Measurements from ENCODE around the gene RAPGEF4. TPM values are rescaled to one million over a fixed set of nuclear protein-coding genes. Genes with fewer than 3 reads are reported as not detected.

The RAPGEF4 gene
- total and polyA plus RNA-seq, 2 of the 13 experiments (the other 11 are each of a cell fraction or from before 2014, with no cell fraction given), result 0.78 to 0.91 TPM

GRCh38 chr2:172697296-172697695, 38.3 kb upstream of the RAPGEF4 start:
- CTCF ChIA-PET (ENCODE audit: low intra/inter-chr PET ratio, low total read pairs), result no interaction called here
- no peak for DNase-seq (ENCODE audit: low spot score)

More at GRCh38 chr2:172697296-172697695, 38.3 kb upstream of the RAPGEF4 start:
- Histone ChIP-seq H3K79me2 (ENCODE audit: insufficient read depth, low read length) (no peaks in the 10 kb centered on the region), H3K4me1 (ENCODE audit: insufficient read depth, low read length) (no peaks in the 10 kb centered on the region), H3K9me3 (ENCODE audit: low read length) (no peaks in the 10 kb centered on the region), H3K9ac (ENCODE audit: insufficient read depth, low read depth, low read length) (no peak overlapping the region), H3K27ac (ENCODE audit: extremely low read length, insufficient read depth, low read length) (no peak overlapping the region), H3K27me3 (ENCODE audit: control insufficient read depth in 1 of 2, insufficient read depth in 2 of 2, low read length in 2 of 2) (peaks cover 0 to 2% of the 10 kb centered on the region in 2 experiments; a peak in 2 of 5 replicates), H2AFZ (ENCODE audit: low read length) (no peak overlapping the region), H4K20me1 (ENCODE audit: insufficient read depth, low read length) (no peaks in the 10 kb centered on the region), H3K4me2 (ENCODE audit: low read depth, low read length) (no peak overlapping the region), H3K36me3 (replicated peaks in 1 of 2; ENCODE audit: control insufficient read depth in 1 of 2, insufficient read depth in 2 of 2, low read length in 2 of 2) (no peaks in the 10 kb centered on the region), H3K4me3 (replicated peaks in 1 of 3; ENCODE audit: insufficient read depth in 1 of 3, low read depth in 2 of 3, low read length in 3 of 3) (no peak overlapping the region)
- intact Hi-C loops (cut with micrococcal nuclease; ENCODE audit: unreplicated experiment), result no loop called here
- in situ Hi-C loops (cut with HindIII; ENCODE audit: extremely low pct_ligation_motif_present, low pct_unique_long_range_greater_than_20kb), result no loop called here
- TF ChIP-seq PATZ1 (CRISPR knock-in tag; IDR thresholded peaks at IDR 0.05), result no peak
- no peak for TF ChIP-seq MIER2 (CRISPR knock-in tag; IDR thresholded peaks at IDR 0.05)
- TF ChIP-seq E2F1 (CRISPR knock-in tag; IDR thresholded peaks at IDR 0.05), result no peak
- no peak for TF ChIP-seq RXRB (CRISPR knock-in tag; IDR thresholded peaks at IDR 0.05; ENCODE audit: borderline replicate concordance)
- no peak for TF ChIP-seq ZNF772 (CRISPR knock-in tag; IDR thresholded peaks at IDR 0.05)
- no peak for TF ChIP-seq PAF1 (CRISPR knock-in tag; IDR thresholded peaks at IDR 0.05)
- no peak for TF ChIP-seq POLR2A (IDR thresholded peaks at IDR 0.05; ENCODE audit: insufficient read depth in 1 of 2, low read depth in 2 of 2, low read length in 2 of 2)
- no peak for TF ChIP-seq ZNF841 (CRISPR knock-in tag; IDR thresholded peaks at IDR 0.05; ENCODE audit: borderline replicate concordance)
- no peak for TF ChIP-seq ONECUT2 (CRISPR knock-in tag; IDR thresholded peaks at IDR 0.05)
- WGBS (ENCODE audit: low lambda C conversion rate), result 17% methylated on average over 3 of the region's 3 CpGs
- POLR2A ChIA-PET, result no interaction called here
- ATAC-seq, result no peak
- no peak for FAIRE-seq
- no TSS peak for BruUV-seq (replicated peaks)

Measured in HepG2 (cell line).